KOPT-K1 (cell line): ENCODE data around the gene LTBP1.

ENCODE experiments used
- H3K27ac ChIP-seq: fragments of 200-600 bp; sonication (generic); 2 replicates; pipeline ENCODE4 v1.5.1; 2016; ENCODE audit warnings: antibody characterized with exemption, mild to moderate bottlenecking, low read depth, low read length; ENCODE audit not compliant: poor library complexity, severe bottlenecking
- H3K36me3 ChIP-seq: fragments of 200-600 bp; sonication (generic); 2 replicates; pipeline ENCODE4 v1.5.1; 2017; ENCODE audit warnings: antibody characterized with exemption, mild to moderate bottlenecking, low read length, moderate library complexity; ENCODE audit not compliant: insufficient read depth
- H3K9me3 ChIP-seq: fragments of 200-600 bp; sonication (generic); 2 replicates; pipeline ENCODE4 v1.5.1; 2017; ENCODE audit warnings: antibody characterized with exemption, low read length, mild to moderate bottlenecking; ENCODE audit not compliant: insufficient read depth, poor library complexity, severe bottlenecking

The LTBP1 gene

GRCh38 chr2:33210626-33211025 is 263.9 kb downstream of the LTBP1 start:
- H3K27ac ChIP-seq: no peak overlapping the region
- H3K36me3 ChIP-seq: no peaks in the 10 kb centered on the region
- H3K9me3 ChIP-seq: no peaks in the 10 kb centered on the region

- Histone ChIP-seq H3K9me3 (no peaks in the 10 kb centered on the region), H3K27ac (no peak overlapping the region), H3K36me3 (no peaks in the 10 kb centered on the region)
Observed at GRCh38 chr2:33212151-33212550, 265.4 kb downstream of the LTBP1 start.

DNA sequence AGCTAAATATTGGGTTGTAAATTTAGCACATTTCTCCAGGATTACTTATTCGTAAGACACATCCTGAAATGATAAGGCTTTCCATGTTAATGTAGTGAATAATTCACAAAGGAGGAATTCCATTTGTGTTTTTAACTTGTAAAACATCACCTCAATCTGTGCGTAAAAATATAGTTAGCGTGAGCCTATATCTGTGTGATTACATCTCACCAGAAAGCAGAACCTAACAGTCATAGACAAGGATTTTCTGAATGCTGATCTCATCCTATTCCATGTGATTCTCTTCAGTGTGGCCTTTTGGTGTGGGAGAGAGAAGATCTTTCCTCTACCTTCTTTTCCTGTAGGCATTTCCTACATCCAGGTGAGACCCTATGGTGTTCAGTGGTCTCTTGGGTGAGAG is 266.5 kb downstream of the LTBP1 start:
- Histone ChIP-seq H3K27ac (no peak overlapping the region), H3K36me3 (no peaks in the 10 kb centered on the region), H3K9me3 (no peaks in the 10 kb centered on the region)

- Histone ChIP-seq H3K27ac (no peak overlapping the region), H3K36me3 (no peaks in the 10 kb centered on the region), H3K9me3 (no peaks in the 10 kb centered on the region)
Observed at GRCh38 chr2:33213648-33214047, 266.9 kb downstream of the LTBP1 start.

GRCh38 chr2:33214436-33214835 is 267.7 kb downstream of the LTBP1 start:
- no peak overlapping the region for H3K27ac ChIP-seq
- H3K36me3 ChIP-seq: no peaks in the 10 kb centered on the region
- no peaks in the 10 kb centered on the region for H3K9me3 ChIP-seq

DNA sequence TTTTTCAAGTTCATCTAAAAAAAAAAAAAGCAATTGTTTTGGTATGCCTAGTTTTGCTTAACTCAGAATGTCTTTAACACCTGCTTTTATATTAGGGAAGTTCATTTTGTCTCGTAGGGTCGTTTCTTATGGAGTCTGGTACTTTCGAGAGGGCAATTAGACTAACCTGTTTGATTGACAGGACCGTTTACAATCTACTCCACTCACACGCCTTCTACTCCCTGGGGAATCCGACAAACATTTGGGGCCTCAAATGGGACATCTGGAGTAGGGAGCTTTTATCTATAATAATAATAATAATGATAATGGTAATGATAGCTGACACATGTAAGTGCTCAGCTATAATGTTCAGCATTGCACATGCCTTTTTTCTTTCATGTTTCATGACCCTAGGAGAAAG is 268.1 kb downstream of the LTBP1 start:
- Histone ChIP-seq H3K36me3 (no peaks in the 10 kb centered on the region), H3K9me3 (no peaks in the 10 kb centered on the region), H3K27ac (no peak overlapping the region)

DNA sequence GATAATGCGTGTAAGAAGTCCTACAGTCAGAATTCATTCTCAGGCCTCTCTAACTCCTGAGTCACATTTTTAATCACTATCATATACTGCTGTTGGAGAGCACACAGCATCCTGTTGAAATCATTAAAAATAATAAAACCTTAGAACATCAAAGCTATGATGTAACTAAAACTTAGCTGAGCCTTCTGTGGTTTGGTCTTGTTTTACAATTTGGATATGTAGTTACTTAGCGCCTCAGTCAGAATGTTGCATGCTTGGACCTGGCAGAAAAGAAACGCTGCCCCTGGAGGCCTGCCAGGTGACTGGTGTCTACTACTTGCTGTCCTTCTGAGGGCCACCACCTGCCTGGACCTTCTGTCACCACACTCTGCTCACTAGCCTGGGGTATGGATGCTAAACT is 268.5 kb downstream of the LTBP1 start:
- no peaks in the 10 kb centered on the region for H3K9me3 ChIP-seq
- H3K36me3 ChIP-seq: no peaks in the 10 kb centered on the region
- no peak overlapping the region for H3K27ac ChIP-seq

GRCh38 chr2:33215983-33216382 is 269.2 kb downstream of the LTBP1 start:
- Histone ChIP-seq H3K9me3 (no peaks in the 10 kb centered on the region), H3K27ac (no peak overlapping the region), H3K36me3 (no peaks in the 10 kb centered on the region)

DNA sequence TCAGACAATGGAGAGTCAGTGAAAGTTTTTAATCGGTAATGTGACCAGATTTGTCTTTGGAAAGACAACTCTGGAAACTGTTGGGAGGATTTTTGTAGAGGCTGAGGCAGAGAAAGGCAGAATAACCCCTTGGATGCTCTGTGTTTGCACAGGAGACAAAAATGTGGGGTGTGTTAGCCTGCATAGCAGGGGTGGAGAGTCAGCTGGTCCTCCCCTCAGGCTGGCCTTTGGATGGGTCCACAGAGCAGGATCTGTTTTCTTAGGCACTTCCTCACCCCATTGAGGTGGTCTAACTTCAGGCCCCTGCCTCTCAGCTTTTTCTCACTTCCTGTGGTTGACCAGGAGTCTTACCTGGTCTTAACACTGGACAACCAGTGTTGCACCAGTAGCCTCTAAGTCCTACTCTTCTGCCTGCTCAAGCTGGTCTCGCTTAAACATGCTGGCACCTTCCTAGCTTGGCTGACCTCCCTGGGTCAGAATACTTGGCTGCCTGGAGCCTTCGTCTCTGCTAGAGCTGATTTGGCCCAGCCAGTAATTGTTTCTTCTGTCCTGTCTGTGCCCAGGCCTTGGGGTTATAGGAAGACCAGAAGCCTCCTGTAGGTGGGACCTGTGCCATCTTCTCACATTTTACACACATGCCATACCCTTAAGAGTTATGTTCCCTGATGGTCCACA is 269.9 kb downstream of the LTBP1 start:
- no peak overlapping the region for H3K27ac ChIP-seq
- H3K36me3 ChIP-seq: no peaks in the 10 kb centered on the region
- H3K9me3 ChIP-seq: no peaks in the 10 kb centered on the region

DNA sequence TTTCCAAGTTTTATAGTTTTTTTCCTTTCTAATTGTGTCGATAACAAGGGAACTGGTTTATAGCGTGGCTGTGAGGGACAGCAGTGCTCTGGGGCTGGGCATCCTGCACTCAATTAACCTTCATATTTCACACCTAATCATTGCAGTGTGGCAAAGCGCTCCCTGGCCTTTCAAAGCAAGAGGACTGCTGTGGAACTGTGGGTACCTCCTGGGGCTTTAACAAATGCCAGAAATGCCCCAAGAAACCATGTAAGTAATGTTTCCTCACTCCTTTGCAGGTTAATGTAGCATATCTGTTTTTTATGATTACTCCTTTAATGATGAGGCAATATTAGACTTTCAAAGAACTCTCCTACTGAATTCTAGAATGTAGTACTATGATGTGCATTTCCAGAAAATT is 270.7 kb downstream of the LTBP1 start:
- no peak overlapping the region for H3K27ac ChIP-seq
- H3K9me3 ChIP-seq: no peaks in the 10 kb centered on the region
- no peaks in the 10 kb centered on the region for H3K36me3 ChIP-seq

GRCh38 chr2:33219114-33219513 is 272.4 kb downstream of the LTBP1 start:
- Histone ChIP-seq H3K27ac (no peak overlapping the region), H3K9me3 (no peaks in the 10 kb centered on the region), H3K36me3 (no peaks in the 10 kb centered on the region)

- H3K9me3 ChIP-seq: no peaks in the 10 kb centered on the region
- no peaks in the 10 kb centered on the region for H3K36me3 ChIP-seq
- H3K27ac ChIP-seq: peak overlapping the region; percentile 35
Observed at GRCh38 chr2:33219850-33220275, 273.1 kb downstream of the LTBP1 start.

GRCh38 chr2:33220533-33220932 is 273.8 kb downstream of the LTBP1 start:
- H3K27ac ChIP-seq: peak overlapping the region; percentile 35
- H3K9me3 ChIP-seq: peaks cover 3% of the 10 kb centered on the region
- no peaks in the 10 kb centered on the region for H3K36me3 ChIP-seq

- H3K27ac ChIP-seq: no peak overlapping the region
- peaks cover 6% of the 10 kb centered on the region for H3K9me3 ChIP-seq
- H3K36me3 ChIP-seq: no peaks in the 10 kb centered on the region
Observed at GRCh38 chr2:33221046-33221784, 274.5 kb downstream of the LTBP1 start.

DNA sequence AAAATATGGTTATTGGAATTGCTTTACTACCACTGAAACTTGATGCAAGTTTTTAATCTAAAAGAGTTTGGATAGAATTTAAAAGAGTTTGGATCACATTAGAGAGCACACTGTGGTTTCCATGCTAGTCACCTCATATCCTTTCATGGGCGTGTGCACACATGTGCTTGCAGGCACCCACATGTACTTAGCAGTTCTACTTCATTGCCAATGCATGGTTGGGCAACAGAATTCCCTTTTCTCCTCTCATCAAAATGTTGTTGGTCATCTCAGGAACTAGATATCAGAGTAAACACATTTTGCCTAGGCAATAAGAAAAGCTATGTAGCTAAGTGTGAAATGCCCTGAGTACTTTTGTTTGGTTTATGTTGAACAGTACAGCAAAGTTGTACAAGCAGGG is 275.6 kb downstream of the LTBP1 start:
- H3K36me3 ChIP-seq: no peaks in the 10 kb centered on the region
- peaks cover 6% of the 10 kb centered on the region for H3K9me3 ChIP-seq
- no peak overlapping the region for H3K27ac ChIP-seq

- no peak overlapping the region for H3K27ac ChIP-seq
- H3K36me3 ChIP-seq: no peaks in the 10 kb centered on the region
- peaks cover 6% of the 10 kb centered on the region for H3K9me3 ChIP-seq
Observed at GRCh38 chr2:33223856-33224255, 277.1 kb downstream of the LTBP1 start.
